Measurements from ENCODE around the gene XRCC3. TPM values are rescaled to one million over a fixed set of nuclear protein-coding genes. Genes with fewer than 3 reads are reported as not detected.

XRCC3 gene
- total RNA-seq, 1 donor from 2014 or later = 5.2 TPM

DNA sequence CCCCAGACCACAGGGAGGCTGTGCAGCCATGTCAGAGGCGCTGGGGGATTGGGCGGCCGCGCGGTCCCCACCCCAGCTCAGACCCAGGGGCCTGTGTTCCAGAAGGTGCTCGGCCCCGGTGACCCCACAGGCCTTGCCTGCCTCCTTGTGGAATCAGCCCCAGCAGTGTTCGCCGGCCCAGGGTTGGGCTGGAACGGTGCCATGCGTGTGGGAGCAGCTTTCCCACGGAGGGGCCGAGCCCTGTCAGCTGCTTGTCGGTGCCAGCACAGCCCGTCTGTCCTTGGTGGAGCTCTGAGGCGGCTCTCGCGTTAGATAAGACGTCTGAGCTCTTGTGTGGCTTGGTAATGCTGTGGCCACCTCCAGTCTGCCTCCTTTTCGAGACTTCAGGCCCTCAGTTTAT lies 8.9 kb upstream of the XRCC3 start:
- peaks cover 8% of the 10 kb centered on the region for H3K36me3 Mint-ChIP-seq (ENCODE audit: low read depth, unreplicated experiment)
- H3K9me3 Mint-ChIP-seq (ENCODE audit: unreplicated experiment) = no peaks in the 10 kb centered on the region
- Histone ChIP-seq H3K4me2 (ENCODE audit: low read length) (peak overlapping the region; percentile 19), H2AFZ (ENCODE audit: low read depth, low read length) (no peak overlapping the region), H3K27me3 (ENCODE audit: insufficient read depth, low read length) (no peaks in the 10 kb centered on the region), H3K79me2 (ENCODE audit: insufficient read depth, low read length) (peaks cover 75% of the 10 kb centered on the region), H4K20me1 (ENCODE audit: insufficient read depth, low read length) (peaks cover 70% of the 10 kb centered on the region), H3K4me3 (ENCODE audit: insufficient read depth, low read depth, low read length) (no peak overlapping the region), H3K36me3 (ENCODE audit: insufficient read depth, low read length) (peaks cover 7% of the 10 kb centered on the region), H3K9me3 (ENCODE audit: insufficient read depth, low read depth, low read length) (no peaks in the 10 kb centered on the region), H3K4me1 (ENCODE audit: insufficient read depth, low read length) (peaks cover 32% of the 10 kb centered on the region), H3K27ac (ENCODE audit: low read depth, low read length) (peak overlapping the region; percentile 14), H3K9ac (ENCODE audit: low read length) (peak overlapping the region; percentile 43)
- H3K27ac Mint-ChIP-seq (ENCODE audit: unreplicated experiment) = peak overlapping the region; percentile 47
- no peak for FAIRE-seq
- no peak for TF ChIP-seq EZH2 (IDR thresholded peaks at IDR 0.05; ENCODE audit: insufficient read depth, low read length)
- TF ChIP-seq, protein P1, sequence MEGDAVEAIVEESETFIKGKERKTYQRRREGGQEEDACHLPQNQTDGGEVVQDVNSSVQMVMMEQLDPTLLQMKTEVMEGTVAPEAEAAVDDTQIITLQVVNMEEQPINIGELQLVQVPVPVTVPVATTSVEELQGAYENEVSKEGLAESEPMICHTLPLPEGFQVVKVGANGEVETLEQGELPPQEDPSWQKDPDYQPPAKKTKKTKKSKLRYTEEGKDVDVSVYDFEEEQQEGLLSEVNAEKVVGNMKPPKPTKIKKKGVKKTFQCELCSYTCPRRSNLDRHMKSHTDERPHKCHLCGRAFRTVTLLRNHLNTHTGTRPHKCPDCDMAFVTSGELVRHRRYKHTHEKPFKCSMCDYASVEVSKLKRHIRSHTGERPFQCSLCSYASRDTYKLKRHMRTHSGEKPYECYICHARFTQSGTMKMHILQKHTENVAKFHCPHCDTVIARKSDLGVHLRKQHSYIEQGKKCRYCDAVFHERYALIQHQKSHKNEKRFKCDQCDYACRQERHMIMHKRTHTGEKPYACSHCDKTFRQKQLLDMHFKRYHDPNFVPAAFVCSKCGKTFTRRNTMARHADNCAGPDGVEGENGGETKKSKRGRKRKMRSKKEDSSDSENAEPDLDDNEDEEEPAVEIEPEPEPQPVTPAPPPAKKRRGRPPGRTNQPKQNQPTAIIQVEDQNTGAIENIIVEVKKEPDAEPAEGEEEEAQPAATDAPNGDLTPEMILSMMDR (IDR thresholded peaks at IDR 0.05; ENCODE audit: insufficient read depth, low read depth, low read length) = no peak
- peaks cover 21% of the 10 kb centered on the region for H3K4me1 Mint-ChIP-seq (ENCODE audit: low read depth, unreplicated experiment)
- H3K4me3 Mint-ChIP-seq (ENCODE audit: unreplicated experiment) = no peak overlapping the region
- no peaks in the 10 kb centered on the region for H3K27me3 Mint-ChIP-seq (ENCODE audit: low read depth, unreplicated experiment)
- peak; percentile 56 for DNase-seq (ENCODE audit: low read depth)

- no peak overlapping the region for H3K27ac ChIP-seq (ENCODE audit: low read depth, low read length)
- no peak for FAIRE-seq
- H3K79me2 ChIP-seq (ENCODE audit: insufficient read depth, low read length) = peaks cover 79% of the 10 kb centered on the region
Measured at GRCh38 chr14:103723748-103724081, 8.5 kb upstream of the XRCC3 start.

More at GRCh38 chr14:103723748-103724081, 8.5 kb upstream of the XRCC3 start:
- Histone ChIP-seq H4K20me1 (ENCODE audit: insufficient read depth, low read length) (peaks cover 68% of the 10 kb centered on the region), H3K4me2 (ENCODE audit: low read length) (no peak overlapping the region), H3K9me3 (ENCODE audit: insufficient read depth, low read depth, low read length) (no peaks in the 10 kb centered on the region), H3K9ac (ENCODE audit: low read length) (peak overlapping the region; percentile 43), H2AFZ (ENCODE audit: low read depth, low read length) (no peak overlapping the region), H3K36me3 (ENCODE audit: insufficient read depth, low read length) (peaks cover 4% of the 10 kb centered on the region), H3K4me3 (ENCODE audit: insufficient read depth, low read depth, low read length) (no peak overlapping the region), H3K4me1 (ENCODE audit: insufficient read depth, low read length) (peaks cover 35% of the 10 kb centered on the region), H3K27me3 (ENCODE audit: insufficient read depth, low read length) (no peaks in the 10 kb centered on the region)
- H3K27me3 Mint-ChIP-seq (ENCODE audit: low read depth, unreplicated experiment) = no peaks in the 10 kb centered on the region
- no peak overlapping the region for H3K4me3 Mint-ChIP-seq (ENCODE audit: unreplicated experiment)
- DNase-seq (ENCODE audit: low read depth) = no peak
- H3K4me1 Mint-ChIP-seq (ENCODE audit: low read depth, unreplicated experiment) = peaks cover 21% of the 10 kb centered on the region
- peaks cover 4% of the 10 kb centered on the region for H3K36me3 Mint-ChIP-seq (ENCODE audit: low read depth, unreplicated experiment)
- TF ChIP-seq, protein P1 (IDR thresholded peaks at IDR 0.05; ENCODE audit: insufficient read depth, low read depth, low read length) = no peak
- no peak for TF ChIP-seq EZH2 (IDR thresholded peaks at IDR 0.05; ENCODE audit: insufficient read depth, low read length)
- no peaks in the 10 kb centered on the region for H3K9me3 Mint-ChIP-seq (ENCODE audit: unreplicated experiment)
- H3K27ac Mint-ChIP-seq (ENCODE audit: unreplicated experiment) = no peak overlapping the region
